HEK293 (cell line): Measurements from ENCODE around the gene CCDC12.

Experiments used
- CTCF ChIA-PET: fragments of 350-600 bp; formaldehyde crosslinking; extraction: SDS; loops from one replicate; lab custom pipeline; 2021; ENCODE audit warnings: antibody characterized with exemption; lab: Yijun Ruan, JAX
- POLR2A ChIA-PET: fragments of 300-600 bp; formaldehyde crosslinking; extraction: SDS; loops from one replicate; lab custom pipeline; 2020; ENCODE audit warnings: antibody characterized with exemption, inconsistent platforms; lab: Yijun Ruan, JAX
- H3K27ac ChIP-seq: fragments of 200-500 bp; sonication (Bioruptor generic); 2 replicates; pipeline ENCODE4 v1.5.1; 2014; ENCODE audit warnings: low read depth, low read length, control low read depth, inconsistent platforms; ENCODE audit errors: extremely low read depth
- H3K36me3 ChIP-seq, 2 experiments: fragments of 200-500 bp in 1 of 2; sonication (Bioruptor generic) in 1 of 2; 1 replicate in 1 of 2; 2 replicates in 1 of 2; pipeline ENCODE4 v1.5.1; 2014 to 2017; ENCODE audit warnings: inconsistent platforms in 2 of 2, low read length in 2 of 2; ENCODE audit not compliant: control insufficient read depth in 2 of 2, insufficient read depth in 1 of 2
- H3K4me1 ChIP-seq: fragments of 200-500 bp; sonication (Bioruptor generic); 2 replicates; pipeline ENCODE4 v1.5.1; 2014; ENCODE audit warnings: mild to moderate bottlenecking, low read length, inconsistent platforms; ENCODE audit not compliant: control insufficient read depth, insufficient read depth
- H3K4me3 ChIP-seq: 2 replicates; pipeline ENCODE4 v1.5.1; 2011; ENCODE audit warnings: low read depth, mild to moderate bottlenecking, control low read depth, low read length, moderate library complexity
- H3K9me3 ChIP-seq: fragments of 200-500 bp; sonication (Bioruptor generic); 2 replicates; pipeline ENCODE4 v1.5.1; 2014; ENCODE audit warnings: low read depth, low read length, inconsistent platforms; ENCODE audit not compliant: control insufficient read depth, insufficient read depth
- GFI1B ChIP-seq: fragments of 450-650 bp; formaldehyde crosslinking; IDR thresholded peaks from 2 replicates; pipeline ENCODE4 v1.5.1; 2016; ENCODE audit warnings: missing biosample characterization, missing genetic modification characterization
- GLIS1 ChIP-seq: fragments of 450-650 bp; formaldehyde crosslinking; IDR thresholded peaks from 2 replicates; pipeline ENCODE4 v1.5.1; 2016; ENCODE audit warnings: missing biosample characterization, missing genetic modification characterization
- KLF10 ChIP-seq: fragments of 450-650 bp; IDR thresholded peaks from 2 replicates; pipeline ENCODE4 v1.5.1; 2018; ENCODE audit warnings: missing biosample characterization, mild to moderate bottlenecking, missing genetic modification characterization
- KLF16 ChIP-seq: fragments of 450-650 bp; formaldehyde crosslinking; IDR thresholded peaks from 2 replicates; pipeline ENCODE4 v1.5.1; 2017; ENCODE audit warnings: missing biosample characterization, missing genetic modification characterization
- MYNN ChIP-seq: fragments of 450-650 bp; formaldehyde crosslinking; IDR thresholded peaks from 2 replicates; pipeline ENCODE4 v1.5.1; 2016; ENCODE audit warnings: missing biosample characterization, missing genetic modification characterization, borderline replicate concordance
- OVOL3 ChIP-seq: fragments of 450-650 bp; formaldehyde crosslinking; IDR thresholded peaks from 2 replicates; pipeline ENCODE4 v1.5.1; 2016; ENCODE audit warnings: missing biosample characterization, missing genetic modification characterization
- PRDM6 ChIP-seq: fragments of 450-650 bp; formaldehyde crosslinking; IDR thresholded peaks from 2 replicates; pipeline ENCODE4 v1.5.1; 2017; ENCODE audit warnings: missing biosample characterization, missing genetic modification characterization
- ZNF133 ChIP-seq: fragments of 450-650 bp; formaldehyde crosslinking; IDR thresholded peaks from 2 replicates; pipeline ENCODE4 v1.5.1; 2016; ENCODE audit warnings: missing biosample characterization, missing genetic modification characterization
- ZNF146 ChIP-seq: fragments of 450-650 bp; formaldehyde crosslinking; IDR thresholded peaks from 2 replicates; pipeline ENCODE4 v1.5.1; 2016; ENCODE audit warnings: missing biosample characterization, missing genetic modification characterization
- ZNF16 ChIP-seq: fragments of 450-650 bp; formaldehyde crosslinking; IDR thresholded peaks from 2 replicates; pipeline ENCODE4 v1.5.1; 2016; ENCODE audit warnings: low read depth, missing biosample characterization, missing genetic modification characterization
- ZNF223 ChIP-seq: fragments of 450-650 bp; formaldehyde crosslinking; IDR thresholded peaks from 2 replicates; pipeline ENCODE4 v1.5.1; 2016; ENCODE audit warnings: missing biosample characterization, missing genetic modification characterization
- ZNF354C ChIP-seq: fragments of 450-650 bp; formaldehyde crosslinking; IDR thresholded peaks from 2 replicates; pipeline ENCODE4 v1.5.1; 2016; ENCODE audit warnings: missing biosample characterization, missing genetic modification characterization, low read depth, borderline replicate concordance
- ZNF548 ChIP-seq: fragments of 450-650 bp; formaldehyde crosslinking; IDR thresholded peaks from 2 replicates; pipeline ENCODE4 v1.5.1; 2016; ENCODE audit warnings: missing biosample characterization, missing genetic modification characterization
- ZNF596 ChIP-seq: fragments of 450-650 bp; IDR thresholded peaks from 2 replicates; pipeline ENCODE4 v1.5.0; 2018; ENCODE audit warnings: missing biosample characterization, mild to moderate bottlenecking, missing genetic modification characterization, moderate library complexity
- ZNF624 ChIP-seq: fragments of 450-650 bp; formaldehyde crosslinking; IDR thresholded peaks from 2 replicates; pipeline ENCODE4 v1.5.1; 2017; ENCODE audit warnings: missing biosample characterization, missing genetic modification characterization
- ZNF704 ChIP-seq: fragments of 450-650 bp; formaldehyde crosslinking; IDR thresholded peaks from 2 replicates; pipeline ENCODE4 v1.5.1; 2016; ENCODE audit warnings: missing biosample characterization, missing genetic modification characterization
- ZSCAN18 ChIP-seq: fragments of 450-650 bp; formaldehyde crosslinking; IDR thresholded peaks from 2 replicates; pipeline ENCODE4 v1.5.1; 2016; ENCODE audit warnings: missing biosample characterization, missing genetic modification characterization
- TF ChIP-seq, protein P1 (sequence below): fragments of 450-650 bp; formaldehyde crosslinking; IDR thresholded peaks from 2 replicates; pipeline ENCODE4 v1.5.1; 2017; ENCODE audit warnings: missing biosample characterization, missing genetic modification characterization
- TF ChIP-seq, protein P2 (sequence below): fragments of 450-650 bp; formaldehyde crosslinking; conservative IDR thresholded peaks from 2 replicates; pipeline ENCODE4 v1.5.1; 2016; ENCODE audit warnings: low read depth, missing biosample characterization, missing genetic modification characterization

The CCDC12 gene

GRCh38 chr3:46887980-46888494, 88.5 kb downstream of the CCDC12 start (continued):
- no peak for TF ChIP-seq PRDM6 (tag by site-specific recombination)
- TF ChIP-seq GFI1B (tag by site-specific recombination), result no peak
- TF ChIP-seq ZNF624, result no peak

DNA sequence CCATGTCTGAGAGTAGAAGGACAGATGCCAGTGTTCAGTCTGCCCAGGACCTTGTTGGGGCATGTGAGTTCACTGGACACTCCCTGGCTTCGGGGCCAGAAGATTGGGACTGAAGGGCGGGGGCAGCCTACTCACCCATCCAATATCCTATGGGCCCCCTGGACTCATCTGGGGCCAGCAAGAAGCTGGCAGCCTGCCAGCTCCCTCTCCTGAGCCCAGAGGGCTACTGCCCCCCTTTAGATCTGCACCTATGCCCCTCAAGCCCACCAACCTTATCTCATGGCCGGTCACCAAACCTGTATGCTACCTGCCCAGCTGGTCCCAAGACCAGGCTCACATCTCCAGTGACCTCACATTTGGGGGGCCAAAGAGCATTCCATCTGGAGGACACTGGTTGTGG, 90.9 kb downstream of the CCDC12 start:
- Histone ChIP-seq H3K27ac (no peak overlapping the region), H3K9me3 (no peaks in the 10 kb centered on the region), H3K36me3 (no peaks in the 10 kb centered on the region), H3K4me3 (no peak overlapping the region), H3K4me1 (no peaks in the 10 kb centered on the region)
- ChIA-PET POLR2A (interaction anchor here (1.2 kb wide), 1 partner anchor 8 kb away, joined by 3 read pairs; no protein-coding TSS in a partner anchor), CTCF (interaction anchor here (0.7 kb wide), 1 partner anchor 24 kb away, joined by 3 read pairs; no protein-coding TSS in a partner anchor)
- TF ChIP-seq ZNF223 (no peak), ZNF16 (no peak), ZNF146 (no peak), ZNF596 (no peak), ZSCAN18 (no peak), ZNF704 (tag by site-specific recombination) (no peak), ZNF133 (tag by site-specific recombination) (no peak), GLIS1 (tag by site-specific recombination) (no peak), MYNN (no peak), KLF16 (tag by site-specific recombination) (no peak), ZNF548 (no peak), ZNF354C (tag by site-specific recombination) (no peak), OVOL3 (no peak), KLF10 (tag by site-specific recombination) (no peak)
- TF ChIP-seq, protein P1, sequence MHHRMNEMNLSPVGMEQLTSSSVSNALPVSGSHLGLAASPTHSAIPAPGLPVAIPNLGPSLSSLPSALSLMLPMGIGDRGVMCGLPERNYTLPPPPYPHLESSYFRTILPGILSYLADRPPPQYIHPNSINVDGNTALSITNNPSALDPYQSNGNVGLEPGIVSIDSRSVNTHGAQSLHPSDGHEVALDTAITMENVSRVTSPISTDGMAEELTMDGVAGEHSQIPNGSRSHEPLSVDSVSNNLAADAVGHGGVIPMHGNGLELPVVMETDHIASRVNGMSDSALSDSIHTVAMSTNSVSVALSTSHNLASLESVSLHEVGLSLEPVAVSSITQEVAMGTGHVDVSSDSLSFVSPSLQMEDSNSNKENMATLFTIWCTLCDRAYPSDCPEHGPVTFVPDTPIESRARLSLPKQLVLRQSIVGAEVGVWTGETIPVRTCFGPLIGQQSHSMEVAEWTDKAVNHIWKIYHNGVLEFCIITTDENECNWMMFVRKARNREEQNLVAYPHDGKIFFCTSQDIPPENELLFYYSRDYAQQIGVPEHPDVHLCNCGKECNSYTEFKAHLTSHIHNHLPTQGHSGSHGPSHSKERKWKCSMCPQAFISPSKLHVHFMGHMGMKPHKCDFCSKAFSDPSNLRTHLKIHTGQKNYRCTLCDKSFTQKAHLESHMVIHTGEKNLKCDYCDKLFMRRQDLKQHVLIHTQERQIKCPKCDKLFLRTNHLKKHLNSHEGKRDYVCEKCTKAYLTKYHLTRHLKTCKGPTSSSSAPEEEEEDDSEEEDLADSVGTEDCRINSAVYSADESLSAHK, result no peak
- TF ChIP-seq, protein P2, sequence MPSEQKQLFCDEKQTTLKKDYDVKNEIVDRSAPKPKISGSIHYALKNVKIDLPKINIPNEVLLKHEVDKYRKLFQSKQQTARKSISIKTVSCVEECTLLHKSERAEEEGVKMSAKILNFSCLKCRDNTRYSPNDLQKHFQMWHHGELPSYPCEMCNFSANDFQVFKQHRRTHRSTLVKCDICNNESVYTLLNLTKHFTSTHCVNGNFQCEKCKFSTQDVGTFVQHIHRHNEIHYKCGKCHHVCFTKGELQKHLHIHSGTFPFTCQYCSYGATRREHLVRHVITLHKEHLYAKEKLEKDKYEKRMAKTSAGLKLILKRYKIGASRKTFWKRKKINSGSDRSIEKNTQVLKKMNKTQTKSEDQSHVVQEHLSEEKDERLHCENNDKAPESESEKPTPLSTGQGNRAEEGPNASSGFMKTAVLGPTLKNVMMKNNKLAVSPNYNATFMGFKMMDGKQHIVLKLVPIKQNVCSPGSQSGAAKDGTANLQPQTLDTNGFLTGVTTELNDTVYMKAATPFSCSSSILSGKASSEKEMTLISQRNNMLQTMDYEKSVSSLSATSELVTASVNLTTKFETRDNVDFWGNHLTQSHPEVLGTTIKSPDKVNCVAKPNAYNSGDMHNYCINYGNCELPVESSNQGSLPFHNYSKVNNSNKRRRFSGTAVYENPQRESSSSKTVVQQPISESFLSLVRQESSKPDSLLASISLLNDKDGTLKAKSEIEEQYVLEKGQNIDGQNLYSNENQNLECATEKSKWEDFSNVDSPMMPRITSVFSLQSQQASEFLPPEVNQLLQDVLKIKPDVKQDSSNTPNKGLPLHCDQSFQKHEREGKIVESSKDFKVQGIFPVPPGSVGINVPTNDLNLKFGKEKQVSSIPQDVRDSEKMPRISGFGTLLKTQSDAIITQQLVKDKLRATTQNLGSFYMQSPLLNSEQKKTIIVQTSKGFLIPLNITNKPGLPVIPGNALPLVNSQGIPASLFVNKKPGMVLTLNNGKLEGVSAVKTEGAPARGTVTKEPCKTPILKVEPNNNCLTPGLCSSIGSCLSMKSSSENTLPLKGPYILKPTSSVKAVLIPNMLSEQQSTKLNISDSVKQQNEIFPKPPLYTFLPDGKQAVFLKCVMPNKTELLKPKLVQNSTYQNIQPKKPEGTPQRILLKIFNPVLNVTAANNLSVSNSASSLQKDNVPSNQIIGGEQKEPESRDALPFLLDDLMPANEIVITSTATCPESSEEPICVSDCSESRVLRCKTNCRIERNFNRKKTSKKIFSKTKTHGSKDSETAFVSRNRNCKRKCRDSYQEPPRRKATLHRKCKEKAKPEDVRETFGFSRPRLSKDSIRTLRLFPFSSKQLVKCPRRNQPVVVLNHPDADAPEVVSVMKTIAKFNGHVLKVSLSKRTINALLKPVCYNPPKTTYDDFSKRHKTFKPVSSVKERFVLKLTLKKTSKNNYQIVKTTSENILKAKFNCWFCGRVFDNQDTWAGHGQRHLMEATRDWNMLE (tag by site-specific recombination), result no peak
